Measurements from ENCODE around the gene CERS6.
"Not testable (repeated sequence)": the region's sequence is repeated elsewhere in the genome, so short reads cannot be mapped to it uniquely, and the experiment has no call there.

The CERS6 gene

GRCh38 chr2:168482952-168483831, 27.1 kb downstream of the CERS6 start:
- no peak for TF ChIP-seq CTCF (IDR thresholded peaks at IDR 0.05; ENCODE audit: low read depth, low read length, missing control alignments)

GRCh38 chr2:168486477-168486876, 30.4 kb downstream of the CERS6 start:
- no peak overlapping the region for H3K4me3 ChIP-seq (replicated peaks; ENCODE audit: low read depth, low read length)
- DNase-seq (ENCODE audit: extremely low read depth, low read depth) = no peak
- TF ChIP-seq CTCF (IDR thresholded peaks at IDR 0.05; ENCODE audit: low read depth, low read length, missing control alignments) = no peak

More at GRCh38 chr2:168482952-168483831, 27.1 kb downstream of the CERS6 start:
- H3K4me3 ChIP-seq (replicated peaks; ENCODE audit: low read depth, low read length) = no peak overlapping the region
- DNase-seq (ENCODE audit: extremely low read depth, low read depth) = no peak

GRCh38 chr2:168490015-168490874, 34.2 kb downstream of the CERS6 start:
- peak; percentile 30 for DNase-seq (ENCODE audit: extremely low read depth, low read depth)
- no peak for TF ChIP-seq CTCF (IDR thresholded peaks at IDR 0.05; ENCODE audit: low read depth, low read length, missing control alignments)
- H3K4me3 ChIP-seq (replicated peaks; ENCODE audit: low read depth, low read length) = peak overlapping the region; percentile 31

- DNase-seq (ENCODE audit: extremely low read depth, low read depth) = no peak
- H3K4me3 ChIP-seq (replicated peaks; ENCODE audit: low read depth, low read length) = peak overlapping the region; percentile 31
- TF ChIP-seq CTCF (IDR thresholded peaks at IDR 0.05; ENCODE audit: low read depth, low read length, missing control alignments) = no peak
Observed at GRCh38 chr2:168490946-168491605, 35.0 kb downstream of the CERS6 start.

GRCh38 chr2:168491728-168492127, 35.7 kb downstream of the CERS6 start:
- DNase-seq (ENCODE audit: extremely low read depth, low read depth) = not testable (repeated sequence)

GRCh38 chr2:168493219-168493618, 37.1 kb downstream of the CERS6 start:
- H3K4me3 ChIP-seq (replicated peaks; ENCODE audit: low read depth, low read length); DNase-seq (ENCODE audit: extremely low read depth, low read depth): not testable (repeated sequence)

More at GRCh38 chr2:168491728-168492127, 35.7 kb downstream of the CERS6 start:
- not testable (repeated sequence) for H3K4me3 ChIP-seq (replicated peaks; ENCODE audit: low read depth, low read length)

GRCh38 chr2:168494190-168494711, 38.2 kb downstream of the CERS6 start:
- no peak for DNase-seq (ENCODE audit: extremely low read depth, low read depth)
- peak; percentile 50 for TF ChIP-seq CTCF (IDR thresholded peaks at IDR 0.05; ENCODE audit: low read depth, low read length, missing control alignments)

More at GRCh38 chr2:168494190-168494711, 38.2 kb downstream of the CERS6 start:
- H3K4me3 ChIP-seq (replicated peaks; ENCODE audit: low read depth, low read length) = no peak overlapping the region
